Right kidney (tissue), 9 donors: ENCODE results near the gene ZNF658.
"Not testable (repeated sequence)": the region's sequence is repeated elsewhere in the genome, so short reads cannot be mapped to it uniquely, and the experiment has no call there.

Source experiments
- DNase-seq: peaks from one replicate; pipeline ENCODE4 v3.0.0-alpha.2; 2016
- long read RNA-seq, 8 donors: transcript quantifications; one replicate each; lab custom pipeline, GENCODE V29; 2026

ZNF658 gene
- long read RNA-seq, donor 1, full-length matches to known transcripts = 2 of 2 reads
- long read RNA-seq, donor 1, partial matches to known transcripts = 0 of 2 reads
- long read RNA-seq, donor 1, other reads (novel, unspliced or antisense) = 0 of 2 reads
- long read RNA-seq, donor 2, full-length matches to known transcripts = 2 of 2 reads
- long read RNA-seq, donor 2, partial matches to known transcripts = 0 of 2 reads
- long read RNA-seq, donor 2, other reads (novel, unspliced or antisense) = 0 of 2 reads
- long read RNA-seq, donor 3 = 0 reads
- long read RNA-seq, donor 4, full-length matches to known transcripts = 2 of 2 reads
- long read RNA-seq, donor 4, partial matches to known transcripts = 0 of 2 reads
- long read RNA-seq, donor 4, other reads (novel, unspliced or antisense) = 0 of 2 reads
- long read RNA-seq, donor 5, full-length matches to known transcripts = 2 of 2 reads
- long read RNA-seq, donor 5, partial matches to known transcripts = 0 of 2 reads
- long read RNA-seq, donor 5, other reads (novel, unspliced or antisense) = 0 of 2 reads
- long read RNA-seq, donor 6, full-length matches to known transcripts = 2 of 2 reads
- long read RNA-seq, donor 6, partial matches to known transcripts = 0 of 2 reads
- long read RNA-seq, donor 6, other reads (novel, unspliced or antisense) = 0 of 2 reads
- long read RNA-seq, donor 7, full-length matches to known transcripts = 1 of 1 reads
- long read RNA-seq, donor 7, partial matches to known transcripts = 0 of 1 reads
- long read RNA-seq, donor 7, other reads (novel, unspliced or antisense) = 0 of 1 reads
- long read RNA-seq, donor 8, full-length matches to known transcripts = 2 of 2 reads
- long read RNA-seq, donor 8, partial matches to known transcripts = 0 of 2 reads
- long read RNA-seq, donor 8, other reads (novel, unspliced or antisense) = 0 of 2 reads

DNA sequence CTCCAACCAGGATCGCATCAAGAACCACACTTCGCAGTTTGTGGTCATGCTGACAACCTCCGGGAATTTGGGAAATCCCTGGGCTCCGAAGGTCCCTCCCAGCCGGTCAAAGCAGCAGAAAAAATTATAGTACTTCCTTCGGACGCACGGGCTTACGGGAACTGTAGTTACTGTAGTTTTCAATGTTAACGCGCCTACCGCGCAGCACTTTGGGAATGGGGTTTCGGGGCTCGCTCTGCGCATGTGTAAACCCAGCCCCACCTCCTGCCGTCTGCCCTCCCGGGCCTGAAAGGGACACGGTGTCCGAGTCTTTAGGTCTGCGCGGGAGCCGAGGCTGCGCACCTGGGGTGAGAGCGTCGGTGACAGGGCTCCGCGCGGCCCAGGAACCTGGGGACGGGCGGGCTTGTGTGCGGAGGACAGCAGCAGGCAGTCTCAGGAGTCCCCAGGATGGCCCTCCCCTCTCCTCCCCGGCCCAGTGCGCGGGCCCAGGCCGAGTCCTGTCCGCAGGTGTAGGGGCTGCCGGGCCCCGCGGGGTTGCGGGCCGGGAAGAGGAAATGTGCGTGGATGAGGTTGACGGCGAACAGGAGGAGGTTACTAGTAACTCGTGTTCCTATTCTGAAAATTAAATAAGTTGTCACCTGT, at the start of gene ZNF658:
ZNF658 (plus strand) TSS at position 236 of the 642 bp plus-strand sequence. CDS start 2,837 bp downstream, outside the sequence.
- DNase-seq = peak; percentile 62

DNA sequence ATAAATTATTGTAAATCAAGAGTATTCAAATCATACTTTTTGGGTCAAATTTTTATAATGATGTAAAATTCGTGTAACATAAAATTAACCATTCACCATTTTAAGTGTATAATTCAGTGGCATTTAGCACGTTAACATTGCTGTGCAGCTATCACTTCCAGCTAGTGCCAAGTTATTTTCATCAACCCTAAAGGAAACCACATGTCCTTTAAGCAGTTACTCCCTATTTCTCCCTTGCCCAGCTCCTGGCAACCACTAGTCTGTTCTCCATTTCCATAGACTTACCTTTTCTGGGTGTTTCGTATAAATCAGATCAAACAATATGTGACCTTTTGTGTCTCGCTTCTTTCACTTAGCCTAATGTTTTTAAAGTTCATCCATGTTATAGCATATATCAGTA, 38.8 kb upstream of the ZNF658 start:
- DNase-seq = not testable (repeated sequence)

DNA sequence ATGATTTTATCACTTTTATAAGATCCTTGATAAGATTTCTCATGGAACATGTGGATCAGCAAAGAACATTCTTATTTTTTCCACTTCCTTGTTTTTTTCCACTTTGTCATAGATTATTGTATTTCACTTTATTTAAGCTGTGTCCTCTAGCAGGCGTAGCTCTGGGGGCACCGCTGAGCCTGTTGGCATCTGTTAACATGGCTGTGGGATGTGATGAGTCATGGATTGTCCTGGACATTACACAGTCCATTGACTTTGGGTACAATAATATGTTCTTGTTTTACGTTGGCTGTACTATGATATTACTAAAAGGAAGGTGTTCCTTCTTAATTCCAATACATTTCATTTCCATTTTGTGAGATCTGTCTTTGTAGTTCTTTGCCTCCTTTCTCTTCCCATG, 31.9 kb upstream of the ZNF658 start:
- DNase-seq = not testable (repeated sequence)

DNA sequence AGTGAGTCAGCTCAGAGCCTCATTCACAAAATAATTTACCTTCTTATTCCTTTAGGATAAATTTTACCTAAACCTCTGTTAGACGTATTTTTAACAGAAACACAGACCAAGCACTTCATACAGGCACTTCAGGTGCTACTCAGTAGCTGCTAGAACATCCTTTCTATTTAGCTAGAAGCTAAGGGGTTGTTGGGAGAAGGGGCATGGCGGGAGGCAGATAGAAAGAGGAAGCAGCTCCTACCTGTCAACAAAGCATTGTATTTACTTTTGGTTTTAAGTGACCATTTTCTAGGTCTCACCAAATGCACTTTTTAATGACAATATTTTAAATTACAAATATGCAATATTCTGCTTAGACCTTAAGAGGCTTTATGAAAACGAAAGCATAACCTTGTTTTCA, 19.9 kb upstream of the ZNF658 start:
- DNase-seq = not testable (repeated sequence)

DNA sequence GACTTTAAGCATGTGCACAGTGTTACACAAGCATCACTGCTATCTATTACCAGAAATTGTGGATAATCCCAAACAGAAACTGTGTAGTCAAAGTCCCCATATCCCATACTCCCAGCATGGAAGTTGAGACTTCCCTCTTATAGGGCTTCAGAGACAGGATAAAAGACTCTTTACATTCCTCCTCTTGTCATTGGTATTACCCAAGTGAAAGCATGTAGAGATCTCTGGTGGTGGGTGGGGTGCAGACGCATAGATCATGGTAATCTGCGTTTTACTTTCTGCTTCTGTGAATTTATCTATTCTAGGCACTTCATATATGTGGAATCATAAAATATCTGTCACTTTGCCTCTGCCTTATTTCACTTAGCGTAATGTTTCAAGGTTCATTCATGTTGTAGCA, 18.7 kb upstream of the ZNF658 start:
- not testable (repeated sequence) for DNase-seq

DNA sequence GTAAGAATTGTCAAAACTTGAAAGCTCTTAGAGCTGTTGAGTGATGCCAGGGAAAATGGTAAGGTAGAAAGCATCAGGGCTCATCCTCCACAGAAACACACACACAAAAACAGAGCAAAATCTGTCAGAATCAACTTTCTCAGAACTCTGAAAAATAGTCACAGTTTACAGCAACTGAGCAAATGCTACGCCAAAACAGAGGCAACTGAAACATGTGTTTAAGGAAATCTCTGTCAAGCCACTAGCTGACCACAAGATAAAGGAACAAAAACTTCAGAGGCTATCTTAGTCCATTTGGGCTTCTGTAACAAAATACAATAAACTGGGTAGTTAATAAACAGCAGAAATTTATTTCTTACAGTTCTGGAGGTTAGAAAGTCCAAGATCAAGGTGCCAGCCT, 10.2 kb upstream of the ZNF658 start:
- DNase-seq = not testable (repeated sequence)

DNA sequence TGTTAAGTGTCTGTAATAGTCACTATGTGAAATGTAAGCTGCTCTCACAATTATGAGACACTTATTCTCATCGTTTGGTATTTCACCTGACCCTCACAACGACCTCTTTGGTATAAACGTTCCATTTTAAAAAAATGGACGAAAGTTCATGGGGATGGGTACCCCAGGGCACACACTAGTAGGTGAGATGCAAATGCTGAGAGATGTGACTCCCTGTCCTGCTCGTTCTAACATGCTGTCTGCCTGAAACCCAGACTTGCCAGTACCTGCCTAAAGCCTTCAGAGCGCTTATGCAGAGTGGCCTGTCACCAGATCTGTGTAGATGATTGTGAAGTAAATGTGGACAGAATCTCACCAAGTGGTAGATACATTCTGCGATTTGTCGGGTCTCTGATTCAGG, 616 bp downstream of the ZNF658 start:
- peak; percentile 9 for DNase-seq

DNA sequence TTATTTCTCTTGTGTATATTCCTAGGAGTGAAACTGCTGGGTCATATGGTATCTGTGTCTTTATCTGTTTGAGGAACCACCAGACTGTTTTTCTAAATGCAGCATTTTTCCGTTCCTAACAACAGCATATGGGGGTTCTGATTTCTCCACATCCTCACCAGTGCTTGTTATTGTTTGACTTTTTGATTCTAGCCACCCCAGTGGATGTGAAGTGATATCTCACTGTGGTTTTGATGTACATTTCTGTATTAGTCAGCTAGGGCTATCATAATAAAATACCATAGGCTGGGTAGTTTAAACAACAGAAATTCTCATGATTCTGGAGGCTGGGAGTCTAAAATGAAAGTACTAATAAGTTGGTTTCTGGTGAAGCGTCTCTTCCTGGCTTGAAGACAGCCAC, 9.0 kb downstream of the ZNF658 start:
- DNase-seq = not testable (repeated sequence)

DNA sequence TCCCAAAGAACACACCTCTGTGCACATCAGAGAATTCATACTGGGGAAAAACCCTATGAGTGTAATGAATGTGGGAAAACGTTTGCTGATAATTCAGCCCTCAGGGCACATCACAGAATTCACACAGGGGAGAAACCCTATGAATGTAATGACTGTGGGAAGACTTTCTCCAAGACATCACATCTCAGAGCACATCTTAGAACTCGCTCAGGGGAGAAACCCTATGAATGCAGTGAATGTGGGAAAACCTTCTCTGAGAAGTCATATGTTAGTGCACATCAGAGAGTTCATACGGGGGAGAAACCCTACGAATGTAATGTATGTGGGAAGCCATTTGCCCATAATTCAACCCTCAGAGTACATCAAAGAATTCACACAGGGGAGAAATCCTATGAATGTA, 19.5 kb downstream of the ZNF658 start:
- DNase-seq = not testable (repeated sequence)

DNA sequence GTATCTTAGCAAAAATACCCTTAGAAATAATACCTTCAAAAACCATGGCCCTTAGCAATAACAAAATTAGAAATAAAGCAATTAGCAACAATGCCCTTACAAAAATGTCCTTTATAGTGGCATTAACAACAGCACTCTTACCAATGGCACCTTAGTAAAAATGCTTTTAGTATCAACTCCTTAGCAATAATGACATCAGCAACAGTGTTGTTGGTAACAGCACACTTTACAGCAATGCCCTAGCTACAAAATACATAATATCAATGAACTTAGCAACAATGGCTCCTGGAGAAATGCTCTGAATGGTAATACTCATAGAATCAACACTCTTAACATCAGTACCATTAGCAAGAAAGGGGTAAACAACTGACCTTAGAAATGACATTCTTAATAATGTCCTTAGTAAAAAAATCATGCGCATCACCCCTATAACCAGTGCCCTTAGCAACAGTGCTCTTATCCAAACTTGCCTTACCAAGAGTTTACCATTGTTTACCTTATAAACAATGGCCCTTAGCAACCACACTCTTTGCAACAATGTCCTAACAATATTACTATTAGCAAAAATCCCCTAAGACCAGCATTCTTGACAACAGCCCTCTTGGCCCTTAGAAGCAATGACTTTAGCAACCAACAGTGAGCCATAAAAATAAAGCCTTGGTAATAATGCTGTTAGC, 35.8 kb downstream of the ZNF658 start:
- DNase-seq = not testable (repeated sequence)

DNA sequence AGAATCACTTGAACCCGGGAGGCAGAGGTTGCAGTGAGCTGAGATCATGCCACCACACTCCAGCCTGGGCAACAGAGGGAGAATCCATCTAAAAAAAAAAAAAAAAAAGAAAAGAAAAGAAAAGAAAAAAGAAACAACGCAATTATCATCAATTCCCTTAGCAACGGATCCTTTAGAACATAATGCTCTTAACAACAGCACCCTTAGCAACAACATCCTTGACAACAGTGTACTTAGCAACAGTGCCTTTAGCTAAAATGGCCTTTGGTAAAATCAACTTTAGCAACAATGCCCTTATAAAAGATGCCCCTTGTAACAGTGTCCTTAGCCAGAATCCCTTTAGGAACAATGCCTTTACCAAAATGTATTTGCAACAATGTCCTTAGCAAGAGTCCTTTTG, 37.1 kb downstream of the ZNF658 start:
- not testable (repeated sequence) for DNase-seq

DNA sequence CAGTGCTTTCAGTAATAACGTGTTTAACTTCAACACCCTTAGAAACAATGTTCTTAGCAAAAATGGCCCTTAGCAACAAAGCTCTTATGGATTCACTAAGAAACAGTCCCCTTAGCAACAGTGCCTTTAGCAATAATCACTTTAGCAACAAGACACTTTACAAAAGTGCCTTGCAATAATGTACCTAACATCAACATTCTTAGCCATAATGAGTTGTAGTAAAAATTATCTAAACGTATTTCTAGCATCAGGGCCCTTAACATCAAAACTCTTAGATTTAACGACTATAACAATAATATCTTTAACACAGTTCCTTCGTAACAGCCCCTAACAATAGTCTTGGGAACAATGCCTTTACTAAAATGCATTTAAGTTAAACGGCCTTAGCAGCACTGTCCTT, 37.8 kb downstream of the ZNF658 start:
- DNase-seq = not testable (repeated sequence)

DNA sequence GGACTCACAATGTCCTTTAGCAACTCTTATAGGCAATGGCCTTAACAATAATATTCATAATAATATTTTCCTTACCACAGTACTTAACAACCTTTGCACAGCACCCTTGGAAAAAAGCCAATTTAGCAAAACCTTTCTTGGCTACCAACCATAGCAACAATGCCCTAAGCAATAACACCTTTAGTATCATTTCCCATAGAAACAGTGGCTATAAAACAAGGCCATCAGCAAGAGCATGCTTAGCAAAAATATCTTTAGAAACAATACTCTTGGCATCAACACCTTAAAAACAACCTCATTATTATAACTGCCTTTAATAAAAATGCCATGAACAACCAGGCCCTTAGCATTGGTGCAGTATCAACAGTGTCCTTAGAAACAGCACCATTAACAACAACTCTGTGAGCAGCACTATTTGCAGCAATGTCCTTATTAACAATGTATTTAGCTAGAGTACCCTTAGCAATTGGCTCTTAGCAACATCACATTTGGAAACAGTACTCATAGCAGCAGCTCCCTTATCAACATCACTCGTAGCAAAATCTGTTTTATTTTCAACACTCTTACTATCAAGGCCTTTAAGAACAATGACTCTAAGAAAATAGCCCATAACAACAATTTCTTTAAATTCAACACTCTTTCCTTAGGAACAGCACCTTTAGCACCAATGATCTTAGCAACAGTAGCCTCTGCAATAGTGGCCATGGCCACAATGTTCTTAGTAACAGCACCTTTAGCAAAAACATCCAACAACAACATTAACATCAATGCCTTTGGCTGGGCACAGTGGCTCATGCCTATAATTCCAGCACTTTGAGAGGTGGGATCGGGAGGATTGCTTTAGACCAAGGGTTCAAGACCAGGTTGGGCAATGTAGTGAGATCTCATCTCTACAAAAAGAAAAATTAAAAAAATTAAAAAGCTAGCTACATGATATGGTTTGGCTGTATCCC, 39.6 kb downstream of the ZNF658 start:
- not testable (repeated sequence) for DNase-seq

DNA sequence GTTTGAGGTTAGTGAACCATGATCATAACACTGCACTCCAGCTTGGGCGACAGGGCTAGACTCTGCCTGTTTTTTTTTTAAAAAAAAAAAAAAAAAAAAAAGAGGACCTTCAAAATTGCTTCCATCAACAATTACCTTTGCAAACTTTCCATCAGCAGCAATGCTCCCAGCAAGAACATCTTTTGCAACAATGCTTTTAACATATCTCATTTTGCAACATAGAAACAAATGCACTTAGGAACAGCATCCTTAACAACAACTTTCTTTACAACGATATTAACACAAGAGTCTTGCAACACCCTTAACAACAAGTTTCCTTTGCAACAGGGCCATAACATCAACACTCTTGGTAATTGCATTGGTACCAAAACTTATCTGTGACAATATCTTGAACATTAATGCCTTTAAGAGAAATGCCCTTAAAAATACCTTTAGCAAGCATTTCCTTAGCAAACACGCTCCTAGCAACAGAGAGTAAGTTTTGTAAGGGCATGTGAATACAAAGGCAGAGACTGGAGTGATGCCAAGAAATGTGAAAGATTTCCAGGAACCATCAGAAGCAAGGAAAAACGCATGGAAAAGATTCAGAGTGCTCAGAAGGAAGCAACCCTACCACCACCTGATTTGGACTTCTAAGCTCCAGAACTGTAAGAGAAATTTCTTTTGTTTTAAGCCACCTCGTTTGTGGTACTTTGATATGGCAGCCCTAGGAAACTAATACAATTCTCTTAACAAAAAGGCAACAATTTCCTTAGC, 42.1 kb downstream of the ZNF658 start:
- DNase-seq = not testable (repeated sequence)

DNA sequence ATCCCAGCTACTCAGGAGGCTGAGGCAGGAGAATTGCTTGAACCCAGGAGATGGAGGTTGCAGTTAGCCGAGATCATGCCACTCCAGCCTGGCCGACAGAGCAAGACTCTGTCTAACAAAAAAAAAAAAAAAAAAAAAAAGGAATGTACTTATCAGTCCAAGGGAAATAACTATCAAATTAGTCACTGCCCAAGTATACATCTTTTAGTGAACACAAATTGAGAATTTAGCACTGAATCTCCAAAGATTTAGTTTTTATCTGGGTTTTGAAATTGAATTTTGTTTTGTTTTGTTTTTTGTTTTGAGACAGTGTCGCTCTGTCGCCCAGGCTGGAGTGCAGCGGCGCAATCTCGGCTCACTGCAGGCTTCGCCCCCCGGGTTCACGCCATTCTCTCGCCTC, 52.1 kb downstream of the ZNF658 start:
- DNase-seq = not testable (repeated sequence)
